ENCODE measurements around the gene ARAP1.

ARAP1 gene

GRCh38 chr11:72779495-72780128, 27.4 kb upstream of the ARAP1 start:
- DNase-seq, result no peak

DNA sequence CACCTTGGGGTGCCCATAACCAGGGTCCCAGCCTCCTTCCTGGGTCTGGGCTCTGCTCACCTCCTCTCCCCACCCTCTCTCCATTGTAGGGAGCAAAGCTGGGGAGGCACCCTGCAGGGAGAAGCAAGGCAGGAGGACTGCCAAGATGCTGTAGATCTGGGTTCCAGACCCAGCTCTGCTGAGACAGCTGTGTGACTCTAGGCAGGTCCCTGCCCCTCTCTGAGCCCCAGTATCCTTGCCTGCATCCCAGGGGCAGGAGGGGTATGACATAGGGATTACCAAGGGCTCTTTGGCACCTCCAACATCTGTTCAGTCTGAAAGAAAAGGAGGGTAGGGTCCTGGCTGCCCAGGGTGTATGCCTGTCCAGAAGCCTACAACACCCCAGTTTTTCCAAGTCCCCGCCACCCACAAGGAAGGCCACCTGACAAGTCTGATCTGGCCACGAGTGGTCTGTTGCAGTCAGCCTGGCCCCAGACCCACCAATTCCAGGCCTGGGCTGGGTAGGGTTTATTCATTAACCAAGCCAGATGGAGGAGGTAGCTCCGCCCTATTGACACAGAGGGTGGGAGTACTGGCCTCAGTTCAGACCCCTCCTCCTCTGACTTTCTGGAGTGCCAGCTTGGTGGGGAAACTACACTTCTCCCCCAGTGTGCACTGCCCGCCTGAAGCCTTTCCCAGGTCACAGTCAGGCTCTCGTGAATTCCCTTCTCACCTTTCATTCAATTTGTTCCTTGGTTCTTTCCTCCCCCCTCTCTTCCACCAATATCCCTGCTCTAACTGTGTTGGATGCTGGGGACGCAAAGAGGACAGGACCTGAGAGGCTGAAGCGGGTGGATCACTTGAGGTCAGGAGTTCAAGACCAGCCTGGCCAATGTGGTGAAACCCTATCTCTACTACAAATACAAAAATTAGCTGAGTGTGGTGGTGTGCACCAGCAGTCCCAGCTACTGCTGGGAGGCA, 26.6 kb upstream of the ARAP1 start:
- DNase-seq, result no peak

GRCh38 chr11:72777755-72778278, 25.6 kb upstream of the ARAP1 start:
- DNase-seq, result peak; percentile 20

- DNase-seq, result no peak
Measured at GRCh38 chr11:72776844-72777754, 24.9 kb upstream of the ARAP1 start.

DNA sequence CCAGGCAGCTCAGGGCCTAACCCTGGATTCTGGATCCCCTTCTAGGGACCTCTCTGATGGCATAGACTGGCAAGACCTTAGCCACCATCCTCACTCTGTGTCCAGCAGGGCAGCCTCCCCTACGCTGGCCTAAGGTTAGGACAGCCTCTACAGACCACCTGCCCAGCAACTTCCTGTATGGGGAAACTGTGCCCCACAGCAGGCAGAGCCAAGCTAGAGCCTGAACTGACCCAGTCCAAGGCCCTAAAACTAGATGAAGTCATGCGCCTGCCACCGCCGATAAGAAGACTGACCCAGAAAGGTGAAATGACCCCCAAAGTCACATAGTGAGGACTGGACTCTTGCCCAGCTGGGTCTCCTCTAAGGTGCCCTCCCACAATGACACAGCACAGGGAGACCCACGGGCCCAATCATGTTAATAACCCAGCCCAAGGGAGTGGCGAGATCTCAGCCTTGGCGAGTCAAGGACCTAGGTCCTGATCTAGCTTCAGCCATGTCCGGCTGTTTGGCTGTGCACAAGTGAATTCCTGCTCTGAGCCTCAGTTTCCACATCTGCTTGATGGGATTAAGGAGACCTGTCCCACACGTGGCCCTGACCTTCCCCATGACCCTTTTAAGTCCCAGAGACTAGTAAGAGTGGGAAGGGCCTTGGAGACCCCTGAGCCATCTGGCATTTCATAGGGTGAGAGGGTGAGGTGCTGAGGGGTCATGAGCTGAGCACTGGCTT, 24.1 kb upstream of the ARAP1 start:
- DNase-seq, result no peak

GRCh38 chr11:72775288-72776110, 23.3 kb upstream of the ARAP1 start:
- DNase-seq, result no peak

DNA sequence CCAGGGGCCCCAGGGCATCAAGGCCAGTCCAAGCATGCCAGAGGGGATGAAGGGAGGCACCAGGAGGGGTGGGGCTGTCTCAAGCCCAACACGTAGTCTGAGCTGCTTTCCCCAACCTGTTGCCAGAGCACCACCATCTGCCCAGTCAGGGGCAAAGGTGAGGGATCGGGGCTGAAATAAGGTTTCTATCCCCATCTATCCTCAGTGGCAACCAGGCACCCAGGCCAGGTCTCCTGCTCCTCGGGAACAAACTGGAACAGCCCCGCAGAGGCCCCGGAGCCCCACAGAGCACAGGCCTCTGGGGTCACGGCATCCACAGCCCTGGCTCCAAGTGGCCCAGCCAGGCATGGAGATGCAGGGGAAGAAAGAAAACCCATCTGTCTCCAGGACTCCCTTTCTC, 22.3 kb upstream of the ARAP1 start:
- no peak for DNase-seq

DNA sequence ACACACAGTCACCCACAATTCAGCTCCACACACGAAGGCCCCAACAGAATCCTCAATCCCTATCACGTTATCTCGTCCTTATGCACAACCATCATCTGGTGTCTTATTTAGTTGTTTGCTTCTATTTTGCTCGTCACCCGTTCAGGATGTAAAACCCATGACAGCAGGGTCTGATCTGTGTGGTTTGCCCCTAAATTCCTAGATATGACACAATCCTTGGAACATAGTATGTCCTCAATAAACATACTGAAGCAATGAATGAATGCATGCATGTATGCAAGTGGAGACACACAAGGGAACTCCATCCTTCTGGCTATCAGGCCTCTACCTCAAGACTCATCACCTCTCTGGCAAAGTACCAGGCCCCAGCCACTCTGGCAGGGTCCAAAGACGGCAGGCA, 21.5 kb upstream of the ARAP1 start:
- DNase-seq, result no peak

GRCh38 chr11:72773291-72773690, 21.1 kb upstream of the ARAP1 start:
- no peak for DNase-seq

DNA sequence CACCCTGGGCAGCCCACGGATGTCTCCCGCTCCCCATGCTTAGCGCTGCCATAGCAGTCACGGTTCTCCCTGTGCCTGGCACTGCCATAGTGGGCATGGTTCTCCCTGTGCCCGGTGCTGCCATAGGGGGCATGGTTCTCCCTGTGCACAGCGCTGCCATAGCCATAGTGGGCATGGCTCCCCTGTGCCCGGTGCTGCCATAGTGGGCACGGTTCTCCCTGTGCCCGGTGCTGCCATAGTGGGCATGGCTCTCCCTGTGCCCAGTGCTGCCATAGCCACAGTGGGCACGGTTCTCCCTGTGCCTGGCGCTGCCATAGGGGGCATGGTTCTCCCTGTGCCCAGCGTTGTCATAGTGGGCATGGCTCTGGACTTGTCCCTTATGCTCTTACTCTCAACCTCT, 19.9 kb upstream of the ARAP1 start:
- DNase-seq, result no peak

DNA sequence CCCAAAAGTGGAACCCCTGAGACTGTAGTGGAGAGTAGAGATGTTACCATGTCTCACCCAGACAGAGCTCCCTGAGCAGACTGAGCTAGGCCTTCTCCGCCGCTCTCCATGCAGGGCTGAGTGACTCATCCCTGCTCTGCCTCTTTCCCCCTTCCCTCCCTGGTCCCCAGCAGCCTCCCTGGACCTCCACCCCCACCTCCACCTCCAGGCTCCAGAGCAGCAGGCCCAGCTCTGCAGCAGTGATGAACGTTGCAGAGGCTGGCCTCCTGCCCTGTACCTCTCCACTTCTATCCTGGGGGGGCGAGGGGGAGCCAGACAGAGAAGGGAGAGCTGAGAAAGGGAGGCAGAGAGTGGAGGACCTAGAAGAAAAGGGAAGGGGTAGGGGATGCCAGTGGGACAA, 19.3 kb upstream of the ARAP1 start:
- DNase-seq, result no peak

GRCh38 chr11:72770799-72771198, 18.6 kb upstream of the ARAP1 start:
- DNase-seq, result no peak

DNA sequence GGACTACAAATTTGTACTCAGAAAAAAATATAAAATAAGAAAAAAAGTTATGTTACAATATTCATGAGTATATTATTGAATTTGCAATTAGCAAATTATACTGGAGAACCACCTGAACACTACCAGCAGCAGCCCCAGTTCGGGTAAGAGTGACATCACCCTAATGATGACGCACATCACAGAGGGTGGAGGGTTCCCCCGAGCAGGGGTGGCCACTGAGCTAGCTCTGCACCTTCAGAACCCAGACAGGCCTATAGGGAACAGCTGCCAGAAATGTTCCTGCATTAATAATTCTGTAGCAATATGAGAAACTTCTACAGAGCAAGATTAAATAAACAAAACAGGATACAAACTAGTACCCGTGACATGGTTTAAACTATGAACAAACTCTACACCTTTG, 17.5 kb upstream of the ARAP1 start:
- DNase-seq, result no peak

GRCh38 chr11:72768581-72768980, 16.4 kb upstream of the ARAP1 start:
- DNase-seq, result no peak

- DNase-seq, result no peak
Measured at GRCh38 chr11:72767203-72768062, 15.2 kb upstream of the ARAP1 start.

DNA sequence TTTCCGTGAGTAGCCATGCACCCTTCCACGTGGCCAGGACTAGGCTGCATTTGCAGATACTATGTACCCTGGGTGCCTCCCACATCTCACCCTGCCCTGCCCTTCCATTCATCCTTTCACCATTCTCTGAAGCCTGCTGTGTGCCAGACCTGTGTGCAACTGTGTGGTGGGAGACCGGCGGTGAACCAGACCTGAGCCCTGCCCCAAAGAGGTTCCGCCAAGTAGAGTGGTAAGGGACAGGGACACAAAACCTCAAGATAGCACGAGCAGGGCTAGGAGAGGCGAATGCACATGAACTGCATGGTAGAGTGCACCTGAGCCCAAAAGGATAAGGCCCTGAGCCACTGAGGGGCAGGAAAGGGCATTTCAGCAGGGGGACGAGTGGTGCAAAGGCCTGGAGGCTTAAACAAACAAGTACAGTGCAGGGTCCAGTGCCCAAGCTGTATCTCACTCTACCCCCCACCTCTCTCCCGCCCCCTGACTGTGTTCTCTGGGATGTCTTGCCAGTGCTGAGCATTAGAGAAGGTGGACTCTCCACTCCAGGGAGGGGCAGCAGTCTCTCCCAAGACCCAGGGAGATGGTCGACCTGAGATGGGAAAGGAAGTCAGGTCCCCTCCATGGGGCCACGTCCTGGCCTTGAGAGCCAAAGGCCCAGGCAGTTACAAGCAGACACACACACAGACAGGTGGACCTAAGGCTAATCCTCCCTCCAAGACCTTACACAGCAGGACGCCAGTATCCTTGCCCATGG, 14.1 kb upstream of the ARAP1 start:
- no peak for DNase-seq

- peak; percentile 88 for DNase-seq
Measured at GRCh38 chr11:72764503-72764902, 12.3 kb upstream of the ARAP1 start.

DNA sequence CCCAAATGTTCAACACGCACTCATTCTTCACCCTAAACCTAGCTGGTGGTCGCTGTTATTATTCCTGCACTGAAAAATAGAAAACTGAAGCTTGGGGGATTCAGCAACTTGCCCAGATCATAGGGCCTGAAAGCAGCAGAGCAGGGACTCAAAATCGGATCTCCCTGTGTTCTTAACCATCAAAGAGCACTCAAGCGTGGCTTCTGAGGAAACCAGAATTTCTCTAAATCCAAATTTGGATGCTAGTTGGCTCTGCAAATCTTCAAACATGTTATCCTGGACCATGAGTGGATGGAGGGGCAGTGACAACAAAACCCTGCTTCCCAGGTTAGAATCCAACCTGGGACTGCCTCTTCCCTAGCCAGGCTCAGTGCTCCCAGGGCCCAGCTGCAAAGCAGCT, 11.6 kb upstream of the ARAP1 start:
- DNase-seq, result no peak

- DNase-seq, result no peak
Measured at GRCh38 chr11:72762641-72763304, 10.6 kb upstream of the ARAP1 start.

Data from DMS153 (cell line).